OCI-LY3 (cell line): ENCODE measurements around the gene HESX1.

ENCODE experiments used
- H2AFZ ChIP-seq: fragments of 200-600, 300-600 bp; shearing (Covaris generic); 2 replicates; pipeline ENCODE4 v1.6.0; 2014; ENCODE audit warnings: antibody characterized with exemption, low read depth, low read length
- H3K27ac ChIP-seq: fragments of 200-600, 300-600 bp; sonication (generic); 2 replicates; pipeline ENCODE4 v1.5.1; 2014; ENCODE audit warnings: mild to moderate bottlenecking, low read length, moderate library complexity, mixed read lengths
- H3K27me3 ChIP-seq: fragments of 200-600, 300-600 bp; sonication (generic); 2 replicates; pipeline ENCODE4 v1.6.1; 2014; ENCODE audit warnings: low read depth, low read length, mixed read lengths
- H3K36me3 ChIP-seq: fragments of 200-600, 300-600 bp; sonication (generic); replicated peaks from 2 replicates; pipeline ENCODE3; 2014; ENCODE audit warnings: low read depth, low read length, mixed read lengths
- H3K4me1 ChIP-seq: fragments of 300-600, 200-600 bp; sonication (generic); 2 replicates; pipeline ENCODE4 v1.6.1; 2014; ENCODE audit warnings: low read length, mixed read lengths
- H3K4me2 ChIP-seq: fragments of 200-600, 300-600 bp; sonication (generic); 2 replicates; pipeline ENCODE4 v1.6.1; 2014; ENCODE audit warnings: low read length, mixed read lengths
- H3K4me3 ChIP-seq: fragments of 300-600, 200-600 bp; sonication (generic); 2 replicates; pipeline ENCODE4 v1.5.1; 2014; ENCODE audit warnings: antibody characterized with exemption, mild to moderate bottlenecking, low read length, moderate library complexity
- H3K79me2 ChIP-seq: fragments of 300-600, 200-600 bp; shearing (Covaris generic); 2 replicates; pipeline ENCODE4 v1.6.1; 2014; ENCODE audit warnings: mild to moderate bottlenecking, low read length, mixed read lengths
- H3K9ac ChIP-seq: fragments of 300-600, 200-600 bp; shearing (Covaris generic); 2 replicates; pipeline ENCODE4 v1.6.0; 2014; ENCODE audit warnings: mild to moderate bottlenecking, low read length, moderate library complexity
- H3K9me3 ChIP-seq: fragments of 200-600, 300-600 bp; shearing (Covaris generic); 2 replicates; pipeline ENCODE4 v1.6.1; 2014; ENCODE audit warnings: low read length, mixed read lengths; ENCODE audit not compliant: insufficient read depth
- H4K20me1 ChIP-seq: fragments of 200-600, 300-600 bp; sonication (generic); 2 replicates; pipeline ENCODE4 v1.6.1; 2016; ENCODE audit warnings: low read length, mixed read lengths; ENCODE audit not compliant: insufficient read depth
- EZH2phosphoT487 ChIP-seq: fragments of 200-600 bp; shearing (Covaris generic); IDR thresholded peaks from 2 replicates; pipeline ENCODE4 v1.6.1; 2018; ENCODE audit warnings: antibody characterized with exemption, mixed run types, low read depth
- TF ChIP-seq, protein P1 (sequence below): fragments of 200-600, 300-600 bp; sonication (generic); IDR thresholded peaks from 2 replicates; pipeline ENCODE4 v1.5.1; 2014; ENCODE audit warnings: antibody characterized with exemption, low read length, low read depth

Gene HESX1

GRCh38 chr3:57226176-57226575 lies 26.4 kb upstream of the HESX1 start:
- Histone ChIP-seq H4K20me1 (peaks cover 9% of the 10 kb centered on the region), H3K4me1 (peaks cover 15% of the 10 kb centered on the region), H3K4me2 (no peak overlapping the region), H2AFZ (no peak overlapping the region), H3K79me2 (peaks cover 32% of the 10 kb centered on the region), H3K27ac (no peak overlapping the region), H3K36me3 (no peaks in the 10 kb centered on the region), H3K9ac (no peak overlapping the region), H3K9me3 (no peaks in the 10 kb centered on the region), H3K27me3 (no peaks in the 10 kb centered on the region), H3K4me3 (no peak overlapping the region)
- TF ChIP-seq, protein P1, sequence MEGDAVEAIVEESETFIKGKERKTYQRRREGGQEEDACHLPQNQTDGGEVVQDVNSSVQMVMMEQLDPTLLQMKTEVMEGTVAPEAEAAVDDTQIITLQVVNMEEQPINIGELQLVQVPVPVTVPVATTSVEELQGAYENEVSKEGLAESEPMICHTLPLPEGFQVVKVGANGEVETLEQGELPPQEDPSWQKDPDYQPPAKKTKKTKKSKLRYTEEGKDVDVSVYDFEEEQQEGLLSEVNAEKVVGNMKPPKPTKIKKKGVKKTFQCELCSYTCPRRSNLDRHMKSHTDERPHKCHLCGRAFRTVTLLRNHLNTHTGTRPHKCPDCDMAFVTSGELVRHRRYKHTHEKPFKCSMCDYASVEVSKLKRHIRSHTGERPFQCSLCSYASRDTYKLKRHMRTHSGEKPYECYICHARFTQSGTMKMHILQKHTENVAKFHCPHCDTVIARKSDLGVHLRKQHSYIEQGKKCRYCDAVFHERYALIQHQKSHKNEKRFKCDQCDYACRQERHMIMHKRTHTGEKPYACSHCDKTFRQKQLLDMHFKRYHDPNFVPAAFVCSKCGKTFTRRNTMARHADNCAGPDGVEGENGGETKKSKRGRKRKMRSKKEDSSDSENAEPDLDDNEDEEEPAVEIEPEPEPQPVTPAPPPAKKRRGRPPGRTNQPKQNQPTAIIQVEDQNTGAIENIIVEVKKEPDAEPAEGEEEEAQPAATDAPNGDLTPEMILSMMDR = no peak
- no peak for TF ChIP-seq EZH2phosphoT487

DNA sequence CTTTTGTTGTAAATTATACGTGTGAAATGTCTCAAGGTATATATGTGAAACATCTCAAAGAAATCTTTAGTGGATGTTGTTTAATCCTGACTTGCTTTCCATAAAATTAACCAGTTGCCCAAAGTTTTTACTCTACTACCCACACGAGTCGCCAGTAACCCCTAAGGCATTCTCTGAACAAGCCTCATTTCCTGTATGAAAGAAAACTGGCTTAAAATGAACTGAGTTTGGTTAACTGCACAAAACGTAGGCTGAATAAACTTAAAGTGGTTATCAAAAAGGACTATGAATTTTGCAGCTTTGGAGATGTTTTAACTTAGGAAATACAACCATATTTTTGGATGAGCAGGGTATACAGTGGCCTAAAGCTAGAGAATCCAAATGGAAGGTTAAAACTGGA lies 25.1 kb upstream of the HESX1 start:
- no peak overlapping the region for H3K4me3 ChIP-seq
- H2AFZ ChIP-seq = peak overlapping the region; percentile 5; the same call in 1 of the 2 replicates
- H3K4me2 ChIP-seq = no peak overlapping the region
- H3K27ac ChIP-seq = no peak overlapping the region
- H3K9ac ChIP-seq = no peak overlapping the region
- peaks cover 15% of the 10 kb centered on the region for H3K4me1 ChIP-seq
- no peaks in the 10 kb centered on the region for H3K9me3 ChIP-seq
- TF ChIP-seq, protein P1 = no peak
- no peak for TF ChIP-seq EZH2phosphoT487
- peaks cover 20% of the 10 kb centered on the region for H3K79me2 ChIP-seq
- H3K27me3 ChIP-seq = no peaks in the 10 kb centered on the region
- H4K20me1 ChIP-seq = peaks cover 9% of the 10 kb centered on the region
- H3K36me3 ChIP-seq = no peaks in the 10 kb centered on the region

- Histone ChIP-seq H3K27me3 (no peaks in the 10 kb centered on the region), H2AFZ (no peak overlapping the region), H3K9ac (no peak overlapping the region), H3K79me2 (no peaks in the 10 kb centered on the region), H3K36me3 (no peaks in the 10 kb centered on the region), H3K4me1 (peaks cover 5% of the 10 kb centered on the region), H4K20me1 (no peaks in the 10 kb centered on the region), H3K4me3 (no peak overlapping the region), H3K9me3 (no peaks in the 10 kb centered on the region), H3K27ac (no peak overlapping the region), H3K4me2 (no peak overlapping the region)
- TF ChIP-seq, protein P1 = no peak
- no peak for TF ChIP-seq EZH2phosphoT487
Observed at GRCh38 chr3:57221883-57222282, 22.1 kb upstream of the HESX1 start.

- Histone ChIP-seq H3K27ac (no peak overlapping the region), H2AFZ (no peak overlapping the region), H3K4me2 (no peak overlapping the region), H3K4me3 (no peak overlapping the region), H3K9me3 (no peaks in the 10 kb centered on the region), H3K36me3 (no peaks in the 10 kb centered on the region), H3K4me1 (no peaks in the 10 kb centered on the region), H3K79me2 (no peaks in the 10 kb centered on the region), H3K9ac (no peak overlapping the region), H3K27me3 (no peaks in the 10 kb centered on the region), H4K20me1 (no peaks in the 10 kb centered on the region)
- TF ChIP-seq, protein P1 = no peak
- no peak for TF ChIP-seq EZH2phosphoT487
Observed at GRCh38 chr3:57206423-57206822, 6.6 kb upstream of the HESX1 start.
